ENCODE results near the gene NSUN2. TPM values are rescaled to one million over a fixed set of nuclear protein-coding genes. Genes with fewer than 3 reads are reported as not detected.

Gene NSUN2
- total RNA-seq, 4 donors from 2014 or later = 37.7 to 65.8 (median 49.0) TPM

DNA sequence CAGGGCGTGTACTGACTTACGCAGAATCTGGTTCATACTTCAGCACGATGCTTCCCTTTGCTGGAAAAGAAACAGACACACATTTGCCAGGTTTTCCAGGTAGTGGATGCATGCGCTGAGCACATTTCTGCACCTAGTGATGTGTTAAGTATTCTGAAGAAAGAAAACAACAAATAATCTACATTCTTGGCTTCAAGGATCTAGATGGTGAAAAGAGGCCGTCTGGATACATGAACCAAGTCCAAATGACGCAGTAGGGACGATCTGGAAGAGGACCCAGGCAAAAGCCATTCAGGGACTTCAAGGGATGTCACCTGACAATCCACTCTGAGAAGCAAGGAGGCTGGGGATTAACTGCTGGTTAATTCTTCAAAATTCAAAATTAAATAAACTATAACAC, 30.4 kb downstream of the NSUN2 start:
- Histone ChIP-seq H3K36me3 (peaks cover 17 to 100% (median 46%) of the 10 kb centered on the region in 3 donors), H3K4me3 (no peak overlapping the region), H3K4me1 (no peaks in the 10 kb centered on the region), H3K9me3 (no peaks in the 10 kb centered on the region), H3K27me3 (no peaks in the 10 kb centered on the region), H3K27ac (no peak overlapping the region)
- no peak for DNase-seq
- TF ChIP-seq CTCF (IDR thresholded peaks at IDR 0.05) = no peak
- no peak for TF ChIP-seq POLR2A (IDR thresholded peaks at IDR 0.05)
- intact Hi-C loops (cut with DNase I) = no loop called here
- WGBS, 2 donors = 85 to 88% methylated on average over 7 of the region's 7 CpGs

- no peak overlapping the region for H3K4me3 ChIP-seq
- WGBS, 2 donors = 96% methylated on average over 8 to 10 of the region's 11 CpGs
- no peaks in the 10 kb centered on the region for H3K27me3 ChIP-seq
- no peaks in the 10 kb centered on the region for H3K4me1 ChIP-seq
- H3K27ac ChIP-seq = no peak overlapping the region
- no peaks in the 10 kb centered on the region for H3K9me3 ChIP-seq
- TF ChIP-seq POLR2A (IDR thresholded peaks at IDR 0.05) = no peak
- TF ChIP-seq CTCF (IDR thresholded peaks at IDR 0.05) = no peak
- no peak for DNase-seq
- peaks cover 17 to 100% (median 46%) of the 10 kb centered on the region in 3 donors for H3K36me3 ChIP-seq
- intact Hi-C loops (cut with DNase I) = no loop called here
These were observed 31.0 kb downstream of the NSUN2 start for GRCh38 chr5:6601816-6602215.

DNA sequence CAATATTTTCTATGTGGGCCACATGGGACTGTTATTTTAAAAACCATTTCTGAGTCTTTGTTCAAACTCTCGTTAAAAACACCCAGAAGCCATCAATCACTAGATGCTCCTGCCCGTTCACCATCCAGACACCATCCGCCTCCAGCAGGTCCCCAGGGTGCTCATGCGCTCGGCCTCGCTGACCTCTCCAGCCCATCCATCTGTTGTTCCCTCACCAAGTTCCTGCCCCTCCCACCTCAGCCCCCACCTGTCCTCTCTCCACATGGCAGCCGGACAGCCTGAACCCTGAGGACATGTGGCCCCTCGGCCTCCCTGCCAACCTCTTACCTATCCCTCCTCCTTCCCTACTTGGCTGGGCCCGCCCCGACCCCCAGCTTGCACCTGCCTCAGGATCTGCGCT, 31.6 kb downstream of the NSUN2 start:
- no peak for DNase-seq
- no peaks in the 10 kb centered on the region for H3K27me3 ChIP-seq
- intact Hi-C loops (cut with DNase I) = no loop called here
- H3K27ac ChIP-seq = no peak overlapping the region
- TF ChIP-seq CTCF (IDR thresholded peaks at IDR 0.05) (no peak), POLR2A (IDR thresholded peaks at IDR 0.05) (no peak)
- 87% methylated on average over 9 to 11 of the region's 11 CpGs for whole genome bisulfite sequencing, 2 donors
- no peaks in the 10 kb centered on the region for H3K4me1 ChIP-seq
- peaks cover 17 to 100% (median 46%) of the 10 kb centered on the region in 3 donors for H3K36me3 ChIP-seq
- no peaks in the 10 kb centered on the region for H3K9me3 ChIP-seq
- no peak overlapping the region for H3K4me3 ChIP-seq

DNA sequence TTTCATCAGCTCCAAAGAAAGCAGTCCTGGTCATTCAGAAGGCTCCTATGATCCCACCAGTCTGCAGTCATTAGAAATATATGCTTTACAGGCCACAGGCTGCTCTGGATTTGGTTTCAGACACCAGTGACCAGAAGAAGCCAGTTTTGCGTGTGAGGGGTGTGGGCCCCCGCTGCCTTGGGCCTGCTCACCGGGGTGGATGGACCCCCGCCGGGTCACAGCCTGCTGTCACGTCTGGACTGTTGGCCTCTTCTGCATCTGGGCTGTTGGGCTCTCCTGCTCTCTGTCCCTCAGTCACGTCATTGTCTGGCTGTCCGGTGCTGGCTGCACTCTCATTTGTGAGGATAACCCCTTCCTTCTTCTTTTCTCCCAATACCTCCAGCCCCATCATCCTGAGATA, 33.1 kb downstream of the NSUN2 start:
- intact Hi-C loops (cut with DNase I) = no loop called here
- Histone ChIP-seq H3K9me3 (no peaks in the 10 kb centered on the region), H3K36me3 (peaks cover 12 to 92% (median 37%) of the 10 kb centered on the region in 3 donors), H3K4me1 (no peaks in the 10 kb centered on the region), H3K27ac (no peak overlapping the region), H3K27me3 (no peaks in the 10 kb centered on the region), H3K4me3 (no peak overlapping the region)
- DNase-seq = no peak
- TF ChIP-seq CTCF (IDR thresholded peaks at IDR 0.05) = no peak
- no peak for TF ChIP-seq POLR2A (IDR thresholded peaks at IDR 0.05)
- 88 to 91% methylated on average over 5 to 8 of the region's 8 CpGs for WGBS, 2 donors

GRCh38 chr5:6598351-6598900, 34.4 kb downstream of the NSUN2 start:
- 77 to 85% methylated on average over 6 to 14 of the region's 14 CpGs for WGBS, 2 donors
- Histone ChIP-seq H3K9me3 (no peaks in the 10 kb centered on the region), H3K4me1 (no peaks in the 10 kb centered on the region), H3K36me3 (peaks cover 6 to 78% (median 24%) of the 10 kb centered on the region in 3 donors), H3K27me3 (no peaks in the 10 kb centered on the region), H3K27ac (peak overlapping the region in 1 of 4 donors; percentile 6), H3K4me3 (no peak overlapping the region)
- DNase-seq = no peak
- intact Hi-C loops (cut with DNase I) = no loop called here
- TF ChIP-seq POLR2A (IDR thresholded peaks at IDR 0.05) = no peak
- no peak for TF ChIP-seq CTCF (IDR thresholded peaks at IDR 0.05)

Data from esophagus squamous epithelium (tissue), 5 donors.